Astrocyte (in vitro differentiated cells and primary cell): ENCODE data around the gene FTO. TPM values are rescaled to one million over a fixed set of nuclear protein-coding genes. Genes with fewer than 3 reads are reported as not detected.

Experiments
- DNase-seq: peaks from one replicate; pipeline ENCODE4 v3.0.0-alpha.2; 2010; ENCODE audit warnings: low read depth
- FAIRE-seq: peaks from 2 replicates; lab custom pipeline; 2011; peaks lifted over from hg19 to GRCh38; lab: Jason Lieb, UNC
- H2AFZ ChIP-seq: 2 replicates; pipeline ENCODE4 v1.6.0; 2012; ENCODE audit warnings: low read depth, low read length, inconsistent platforms
- H3K27ac ChIP-seq: 2 replicates; pipeline ENCODE4 v1.5.1; 2011; ENCODE audit warnings: low read depth, low read length, inconsistent platforms
- H3K27me3 ChIP-seq: 2 replicates; pipeline ENCODE4 v1.6.0; 2011; ENCODE audit warnings: low read length, inconsistent platforms; ENCODE audit not compliant: insufficient read depth
- H3K36me3 ChIP-seq: 2 replicates; pipeline ENCODE4 v1.5.1; 2011; ENCODE audit warnings: low read length, inconsistent platforms; ENCODE audit not compliant: insufficient read depth
- H3K4me1 ChIP-seq: 2 replicates; pipeline ENCODE4 v1.5.1; 2011; ENCODE audit warnings: low read length, inconsistent platforms; ENCODE audit not compliant: insufficient read depth
- H3K4me2 ChIP-seq: 2 replicates; pipeline ENCODE4 v1.6.0; 2012; ENCODE audit warnings: low read length, inconsistent platforms
- H3K4me3 ChIP-seq: 2 replicates; pipeline ENCODE4 v1.5.1; 2011; ENCODE audit warnings: low read depth, mild to moderate bottlenecking, low read length, inconsistent platforms; ENCODE audit not compliant: insufficient read depth
- H3K79me2 ChIP-seq: 2 replicates; pipeline ENCODE4 v1.6.0; 2012; ENCODE audit warnings: mild to moderate bottlenecking, low read length, inconsistent platforms; ENCODE audit not compliant: insufficient read depth
- H3K9ac ChIP-seq: 2 replicates; pipeline ENCODE4 v1.6.0; 2012; ENCODE audit warnings: mild to moderate bottlenecking, low read length, inconsistent platforms
- H3K9me3 ChIP-seq: 2 replicates; pipeline ENCODE4 v1.5.1; 2012; ENCODE audit warnings: low read depth, mild to moderate bottlenecking, low read length, inconsistent platforms; ENCODE audit not compliant: insufficient read depth
- H4K20me1 ChIP-seq: 2 replicates; pipeline ENCODE4 v1.6.0; 2012; ENCODE audit warnings: low read length, inconsistent platforms; ENCODE audit not compliant: insufficient read depth
- H3K27ac Mint-ChIP-seq: one replicate; pipeline ENCODE4 v1.8.0; 2021; ENCODE audit warnings: mild to moderate bottlenecking, mixed read lengths; ENCODE audit not compliant: unreplicated experiment
- H3K27me3 Mint-ChIP-seq: one replicate; pipeline ENCODE4 v1.8.0; 2021; ENCODE audit warnings: low read depth, mixed read lengths; ENCODE audit not compliant: unreplicated experiment
- H3K36me3 Mint-ChIP-seq: one replicate; pipeline ENCODE4 v1.8.0; 2021; ENCODE audit warnings: low read depth, mixed read lengths; ENCODE audit not compliant: unreplicated experiment
- H3K4me1 Mint-ChIP-seq: one replicate; pipeline ENCODE4 v1.8.0; 2021; ENCODE audit warnings: low read depth, mixed read lengths; ENCODE audit not compliant: unreplicated experiment
- H3K4me3 Mint-ChIP-seq: one replicate; pipeline ENCODE4 v1.8.0; 2021; ENCODE audit warnings: mild to moderate bottlenecking, moderate library complexity, mixed read lengths; ENCODE audit not compliant: unreplicated experiment
- H3K9me3 Mint-ChIP-seq: one replicate; pipeline ENCODE4 v1.8.0; 2021; ENCODE audit warnings: mild to moderate bottlenecking, mixed read lengths; ENCODE audit not compliant: unreplicated experiment
- CTCF ChIP-seq: IDR thresholded peaks from 2 replicates; pipeline ENCODE4 v1.5.1; 2011; ENCODE audit warnings: low read depth, mild to moderate bottlenecking, inconsistent platforms, low read length, moderate library complexity; ENCODE audit not compliant: insufficient read depth
- EZH2 ChIP-seq: IDR thresholded peaks from 2 replicates; pipeline ENCODE4 v1.6.1; 2012; ENCODE audit warnings: mild to moderate bottlenecking, low read length, inconsistent platforms; ENCODE audit not compliant: insufficient read depth
- total RNA-seq: library from RNA; stranded (reverse); gene quantifications from 2 replicates; pipeline ENCODE4 v1.2.1, GENCODE V29; 2021

FTO gene
- total RNA-seq, 1 donor from 2014 or later, result 73.1 TPM

GRCh38 chr16:53894686-53895085 is 190.7 kb downstream of the FTO start:
- H3K9me3 Mint-ChIP-seq, result no peaks in the 10 kb centered on the region
- no peaks in the 10 kb centered on the region for H4K20me1 ChIP-seq
- no peaks in the 10 kb centered on the region for H3K79me2 ChIP-seq
- no peak overlapping the region for H3K27ac ChIP-seq
- peak overlapping the region; percentile 49 for H3K4me2 ChIP-seq
- DNase-seq (no peak), FAIRE-seq (no peak)
- peaks cover 27% of the 10 kb centered on the region for H3K4me1 ChIP-seq
- no peaks in the 10 kb centered on the region for H3K36me3 ChIP-seq
- no peak overlapping the region for H2AFZ ChIP-seq
- no peak overlapping the region for H3K27ac Mint-ChIP-seq
- H3K27me3 ChIP-seq, result no peaks in the 10 kb centered on the region
- H3K27me3 Mint-ChIP-seq, result no peaks in the 10 kb centered on the region
- no peak overlapping the region for H3K9ac ChIP-seq
- H3K4me3 Mint-ChIP-seq, result no peak overlapping the region
- H3K36me3 Mint-ChIP-seq, result peaks cover 2% of the 10 kb centered on the region
- H3K4me1 Mint-ChIP-seq, result peaks cover 24% of the 10 kb centered on the region
- H3K9me3 ChIP-seq, result no peaks in the 10 kb centered on the region
- no peak for TF ChIP-seq CTCF
- TF ChIP-seq EZH2, result no peak
- no peak overlapping the region for H3K4me3 ChIP-seq

- Mint-ChIP-seq H3K4me3 (no peak overlapping the region), H3K36me3 (peaks cover 2% of the 10 kb centered on the region), H3K27me3 (no peaks in the 10 kb centered on the region), H3K4me1 (peaks cover 24% of the 10 kb centered on the region), H3K9me3 (no peaks in the 10 kb centered on the region), H3K27ac (no peak overlapping the region)
- H3K27ac ChIP-seq, result no peak overlapping the region
- H3K4me2 ChIP-seq, result no peak overlapping the region
- no peak overlapping the region for H2AFZ ChIP-seq
- no peaks in the 10 kb centered on the region for H3K27me3 ChIP-seq
- H3K9me3 ChIP-seq, result no peaks in the 10 kb centered on the region
- no peaks in the 10 kb centered on the region for H4K20me1 ChIP-seq
- DNase-seq (no peak), FAIRE-seq (no peak)
- no peak overlapping the region for H3K4me3 ChIP-seq
- H3K9ac ChIP-seq, result no peak overlapping the region
- TF ChIP-seq EZH2, result no peak
- no peak for TF ChIP-seq CTCF
- peaks cover 27% of the 10 kb centered on the region for H3K4me1 ChIP-seq
- no peaks in the 10 kb centered on the region for H3K36me3 ChIP-seq
- H3K79me2 ChIP-seq, result no peaks in the 10 kb centered on the region
Measured at GRCh38 chr16:53895433-53895832, 191.5 kb downstream of the FTO start.

- Mint-ChIP-seq H3K4me3 (no peak overlapping the region), H3K9me3 (no peaks in the 10 kb centered on the region), H3K27me3 (no peaks in the 10 kb centered on the region), H3K27ac (no peak overlapping the region), H3K36me3 (peaks cover 2% of the 10 kb centered on the region), H3K4me1 (peaks cover 24% of the 10 kb centered on the region)
- Histone ChIP-seq H3K4me3 (no peak overlapping the region), H4K20me1 (no peaks in the 10 kb centered on the region), H3K4me2 (no peak overlapping the region), H3K36me3 (no peaks in the 10 kb centered on the region), H3K27ac (no peak overlapping the region), H2AFZ (no peak overlapping the region), H3K9ac (no peak overlapping the region), H3K9me3 (no peaks in the 10 kb centered on the region), H3K27me3 (no peaks in the 10 kb centered on the region), H3K79me2 (no peaks in the 10 kb centered on the region), H3K4me1 (peaks cover 27% of the 10 kb centered on the region)
- TF ChIP-seq EZH2 (no peak), CTCF (no peak)
- FAIRE-seq (no peak), DNase-seq (no peak)
Measured at GRCh38 chr16:53895851-53896250, 191.9 kb downstream of the FTO start.
